CD4-positive, alpha-beta T cell treated with Interferon gamma for 1 hour (primary cell): ENCODE measurements around the gene PRKCB.
A peak's percentile ranks its signal among the peaks of the same experiment; 100 is the strongest.
"Not testable (repeated sequence)": the region's sequence is repeated elsewhere in the genome, so short reads cannot be mapped to it uniquely, and the experiment has no call there.

Source experiments
- DNase-seq: peaks from one replicate; pipeline ENCODE4 v3.0.0-alpha.2; 2020

PRKCB gene

DNA sequence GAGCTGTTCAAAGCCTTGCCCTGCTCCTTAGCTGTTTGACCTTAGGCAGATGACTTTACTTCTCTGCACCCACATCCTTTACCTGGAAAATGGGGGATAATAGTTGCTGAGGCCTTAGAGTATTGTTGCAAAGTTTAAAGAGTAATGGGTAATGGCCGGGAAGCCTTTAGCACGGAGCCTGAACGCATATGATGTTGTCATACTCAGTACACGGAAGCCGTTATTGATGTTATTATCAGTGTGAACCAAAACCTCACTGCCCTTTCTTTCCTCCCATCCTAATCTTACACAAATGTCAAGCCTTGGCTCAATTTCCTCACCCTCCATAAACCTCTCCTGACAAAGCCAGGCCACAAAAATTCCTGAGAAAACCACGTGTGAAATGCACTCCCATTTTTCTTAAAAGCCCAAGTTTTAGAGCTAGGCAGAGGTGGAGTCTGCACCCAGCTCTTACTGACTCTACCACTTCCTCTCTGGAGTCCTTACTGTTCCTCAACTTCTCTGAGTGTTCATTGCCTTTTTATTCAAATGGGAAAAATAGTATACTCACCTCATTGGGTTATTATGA is 353.1 kb downstream of the PRKCB start:
- DNase-seq: no peak

DNA sequence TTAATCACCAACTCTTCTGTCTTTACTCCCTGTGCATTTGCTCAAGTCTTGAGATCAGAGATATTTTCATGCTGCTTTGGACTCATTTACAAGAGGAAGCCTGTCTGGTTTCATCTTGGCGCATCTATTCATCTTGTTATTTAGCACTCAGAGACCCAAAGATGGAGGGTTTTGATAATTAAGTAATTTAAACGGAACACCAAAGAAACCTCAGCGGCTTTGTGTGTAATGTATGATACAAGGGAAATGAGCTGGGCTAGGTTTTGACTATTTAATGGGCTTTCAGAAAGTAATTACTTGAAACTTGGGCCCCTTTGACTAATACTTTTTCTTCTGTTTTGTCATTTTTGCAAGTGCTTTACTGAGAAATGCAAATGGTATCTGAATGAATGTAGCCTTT is 354.2 kb downstream of the PRKCB start:
- no peak for DNase-seq

DNA sequence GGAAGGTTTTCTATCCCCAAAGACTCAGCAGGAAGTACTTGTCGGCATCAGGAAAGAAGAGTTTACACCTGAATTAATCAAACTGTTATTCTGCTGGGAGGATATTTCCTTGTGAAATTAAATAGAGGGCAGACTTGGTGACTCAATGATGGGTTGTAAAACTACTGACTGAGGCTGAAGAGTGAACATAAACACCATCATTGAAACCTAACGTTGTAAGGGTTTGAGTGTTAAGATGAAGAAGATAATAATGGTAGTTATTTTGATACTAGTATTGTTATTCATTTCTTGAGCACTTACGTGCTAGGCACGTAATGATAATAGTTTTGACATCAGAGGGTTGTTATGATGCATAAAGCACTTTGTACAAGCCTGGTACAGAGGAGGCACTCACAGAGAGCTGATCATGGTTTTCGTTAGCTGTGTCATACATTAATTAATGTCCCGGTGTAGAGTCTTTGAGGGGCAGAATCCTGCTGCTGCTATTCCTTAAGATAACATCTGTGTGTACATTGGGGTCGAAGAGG is 356.2 kb downstream of the PRKCB start:
- DNase-seq: no peak

DNA sequence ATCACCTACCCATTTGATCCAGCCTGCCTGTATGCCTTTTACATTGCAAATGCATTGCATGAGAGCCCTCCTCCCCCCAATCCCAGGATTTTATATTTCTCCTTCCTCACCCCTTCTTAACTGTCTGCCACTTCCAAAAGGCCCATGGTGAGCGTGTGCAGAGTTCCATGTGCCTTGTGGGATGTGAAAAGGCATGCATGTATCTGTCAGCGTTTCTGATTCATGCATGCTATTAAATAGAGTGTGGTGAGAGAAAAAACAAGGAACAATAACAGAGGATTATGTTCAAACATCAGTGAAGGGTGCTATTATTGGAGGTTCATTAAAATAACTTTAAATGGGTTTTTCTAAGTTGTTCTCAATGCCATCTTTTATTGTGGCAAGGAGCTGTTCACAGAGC is 359.4 kb downstream of the PRKCB start:
- DNase-seq: no peak

DNA sequence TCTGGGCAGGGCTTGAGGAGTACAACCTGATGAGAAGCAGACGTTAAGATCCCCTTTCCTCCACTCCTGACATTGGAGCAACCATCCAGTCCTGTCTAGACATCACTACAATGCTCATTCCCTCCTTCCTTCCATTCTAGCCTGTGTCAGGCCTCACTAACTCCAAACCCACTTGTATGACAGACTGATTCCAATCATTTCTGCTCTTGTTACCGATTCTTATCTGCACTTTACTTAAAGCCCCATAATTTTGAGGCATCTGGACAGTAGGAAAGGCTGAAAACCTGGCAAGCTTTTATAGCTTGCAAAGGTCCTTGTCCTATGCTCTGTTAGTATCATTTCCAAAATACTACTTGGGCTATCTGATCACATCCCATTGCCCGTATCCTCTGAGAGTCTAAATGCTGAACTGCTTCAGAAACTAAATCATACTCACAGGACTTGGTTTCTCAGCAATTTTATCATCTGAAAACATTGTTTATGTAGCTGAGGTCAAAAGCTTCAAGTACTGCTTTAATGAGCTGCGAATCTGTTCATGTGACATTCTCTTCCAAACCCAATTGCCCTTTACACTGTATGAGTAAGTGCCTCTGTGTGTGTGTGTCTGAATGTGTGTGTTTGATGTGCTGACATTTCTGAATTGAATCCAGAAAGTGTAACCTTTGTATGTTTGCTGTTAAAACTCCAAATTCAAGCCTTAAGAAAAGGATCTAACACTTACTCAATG is 363.2 kb downstream of the PRKCB start:
- DNase-seq: no peak

DNA sequence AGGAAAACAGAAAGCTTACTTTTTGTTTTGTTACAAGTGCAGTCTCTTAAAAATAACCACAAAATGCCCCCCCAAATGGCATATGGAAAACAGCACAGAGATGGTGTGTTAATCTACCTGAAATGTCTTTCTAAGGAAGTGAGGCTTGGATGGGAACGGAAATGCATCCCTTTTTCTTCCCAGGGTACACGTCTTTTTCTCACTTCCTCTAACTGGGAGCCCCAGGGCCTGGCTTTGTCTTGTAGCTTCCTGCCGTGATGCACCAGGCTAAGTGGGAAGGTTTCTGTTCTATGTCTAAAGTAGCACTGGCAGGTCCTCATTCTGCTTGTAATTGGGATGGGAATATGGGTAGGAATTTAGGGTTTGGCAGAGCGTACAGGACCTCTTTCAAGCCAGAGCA is 367.9 kb downstream of the PRKCB start:
- no peak for DNase-seq

DNA sequence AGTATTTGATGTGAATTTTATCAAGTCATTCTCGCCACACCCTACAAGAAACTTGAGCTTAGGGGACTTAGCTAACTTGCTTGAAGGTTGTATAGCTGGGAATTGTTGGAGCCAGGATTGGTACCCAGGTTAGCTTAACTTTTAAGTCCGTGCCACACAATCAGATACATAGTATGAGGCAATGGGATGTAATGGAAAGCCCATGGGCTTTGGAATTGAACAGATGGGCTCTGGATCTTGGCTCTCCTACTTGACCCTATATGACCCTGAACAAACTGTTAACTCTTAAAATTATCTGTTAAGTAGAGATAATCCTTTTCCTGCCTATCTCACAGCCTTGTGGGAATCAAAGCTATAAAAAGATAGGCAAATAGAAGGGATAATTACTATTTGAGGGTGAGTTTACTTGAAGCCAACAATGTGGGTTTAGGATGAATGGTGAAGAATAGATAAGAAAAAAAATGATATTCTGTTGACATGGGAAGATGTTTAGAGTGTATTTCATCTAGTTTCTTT is 368.4 kb downstream of the PRKCB start:
- DNase-seq: no peak

DNA sequence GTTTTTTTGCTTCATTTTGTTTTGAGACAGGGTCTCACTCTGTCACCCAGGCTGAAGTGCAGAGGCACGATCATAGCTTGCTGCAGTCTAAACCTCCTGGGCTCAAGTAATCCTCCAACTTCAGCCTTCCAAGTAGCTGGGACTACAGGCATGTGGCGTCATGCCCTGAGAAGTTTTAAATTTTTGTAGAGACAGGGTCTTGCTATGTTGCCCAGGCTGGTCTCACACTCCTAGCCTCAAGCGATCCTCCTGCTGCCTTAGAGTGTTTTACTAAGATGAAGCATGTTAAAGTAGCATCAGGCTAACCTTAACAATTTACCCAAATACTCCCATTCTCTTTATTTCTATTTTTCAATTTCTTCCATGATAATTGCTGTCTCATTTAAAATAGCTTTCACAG is 371.1 kb downstream of the PRKCB start:
- no peak for DNase-seq

DNA sequence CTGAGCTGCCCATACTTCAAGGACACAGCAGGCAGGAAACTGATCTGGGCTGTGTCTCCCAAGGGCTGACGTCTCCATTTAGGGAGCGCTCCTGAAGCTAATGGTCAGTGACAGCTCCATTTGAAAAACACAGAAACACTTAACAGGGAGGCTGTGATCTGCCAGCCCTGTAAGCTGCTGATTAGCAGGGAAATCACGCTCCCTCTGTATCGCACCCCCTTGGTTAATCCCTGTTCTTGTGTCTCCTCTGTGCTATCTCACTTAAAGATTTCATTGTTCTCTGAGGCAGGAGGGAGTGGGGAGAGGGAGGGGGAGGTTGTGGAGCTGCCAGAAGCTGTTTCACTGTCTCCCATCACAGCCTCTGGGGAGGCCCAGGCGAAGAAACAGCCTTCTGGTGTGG is 372.9 kb downstream of the PRKCB start:
- no peak for DNase-seq

DNA sequence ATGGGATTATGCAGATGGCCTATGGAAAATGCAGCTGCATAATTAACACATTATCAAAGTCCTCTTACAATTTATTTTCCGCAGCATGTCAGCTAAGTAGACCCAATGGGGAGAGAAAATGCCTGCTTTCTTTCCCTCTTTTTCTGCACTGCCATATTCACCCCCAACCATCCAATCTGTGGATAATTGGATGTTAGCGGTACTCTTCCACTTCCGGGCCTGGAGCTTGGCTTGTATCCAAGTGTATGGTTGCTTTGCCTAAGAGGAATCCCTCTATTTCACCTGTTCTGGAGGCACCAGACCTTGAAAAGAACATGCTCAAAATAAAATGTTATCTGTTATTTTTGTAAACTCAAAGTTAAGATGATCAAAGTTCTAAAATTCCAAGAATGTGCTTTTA is 379.2 kb downstream of the PRKCB start:
- DNase-seq: no peak

DNA sequence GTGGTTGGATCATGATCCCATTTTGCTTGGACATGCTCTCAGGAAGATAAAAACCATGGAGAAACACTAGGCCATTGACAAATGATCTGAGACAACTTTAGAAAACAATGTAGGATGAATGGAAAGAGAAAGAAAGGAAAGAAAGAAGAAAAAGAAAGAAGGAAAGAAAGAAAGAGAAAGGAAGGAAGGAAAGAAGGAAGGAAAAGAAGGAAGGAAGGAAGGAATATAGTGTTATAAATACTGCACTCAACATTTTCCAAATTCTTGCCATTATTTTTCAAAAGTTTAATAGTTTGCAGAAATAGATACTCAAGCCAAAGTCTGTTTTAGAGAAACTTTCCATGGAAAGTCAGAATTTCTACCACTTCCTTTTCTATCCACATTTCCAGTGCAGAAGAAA is 381.2 kb downstream of the PRKCB start:
- DNase-seq: no peak

DNA sequence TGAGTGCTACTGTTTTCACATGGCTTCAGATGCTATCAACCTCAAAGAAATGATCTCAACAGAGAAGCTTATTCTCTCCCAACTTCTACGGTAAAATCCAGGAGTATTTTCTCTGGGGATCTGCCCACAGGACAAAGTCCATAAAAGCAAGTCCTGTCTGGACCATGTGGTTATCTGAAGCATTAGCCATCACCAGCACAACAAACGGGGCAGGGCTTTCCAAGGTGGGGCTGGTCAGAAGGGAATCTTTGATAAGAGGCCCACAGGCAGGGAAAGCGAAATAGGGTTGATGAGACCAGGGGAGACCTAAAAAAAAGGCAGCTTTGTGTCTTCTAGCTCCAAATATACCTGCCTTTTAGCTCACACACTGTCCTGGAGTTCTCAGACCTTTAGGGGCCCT is 381.7 kb downstream of the PRKCB start:
- DNase-seq: no peak

DNA sequence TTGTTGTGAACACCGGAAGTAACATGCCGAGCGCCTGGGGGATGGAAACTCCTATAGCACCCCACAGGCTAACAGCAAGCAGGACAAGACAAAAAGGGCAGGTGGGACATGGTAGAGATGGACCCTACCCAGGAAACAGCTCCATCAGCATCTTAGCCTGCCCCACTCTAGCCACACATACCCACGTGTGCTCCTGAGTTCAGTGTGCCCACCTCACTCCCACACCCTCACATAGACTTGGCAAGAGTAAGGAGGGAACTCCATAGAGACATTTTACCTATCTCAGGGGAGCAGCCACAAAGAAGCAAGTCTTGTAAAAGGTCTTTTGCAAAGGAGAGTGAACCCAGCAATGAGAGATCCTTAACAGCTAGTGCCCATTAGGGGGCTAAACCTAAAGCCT is 382.5 kb downstream of the PRKCB start:
- DNase-seq: no peak

DNA sequence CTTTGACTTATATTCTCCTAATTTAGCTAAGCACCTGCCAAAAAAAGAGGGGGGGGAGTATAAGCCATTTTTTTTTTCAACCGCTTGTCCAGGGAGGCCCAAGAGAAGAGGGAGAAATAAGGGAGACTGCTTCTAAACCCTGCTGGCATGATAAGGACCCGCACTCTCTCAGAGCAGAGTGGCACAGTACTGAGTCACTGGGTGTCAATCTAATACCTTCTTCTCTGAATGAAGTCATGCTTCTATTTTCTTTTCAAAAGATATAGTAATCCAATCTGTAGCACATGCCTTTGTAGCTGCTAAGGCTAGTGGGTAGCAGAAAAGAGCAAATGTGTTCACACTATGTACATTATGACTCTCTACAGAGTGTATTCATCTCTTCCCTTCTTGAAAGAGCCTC is 385.4 kb downstream of the PRKCB start:
- DNase-seq: no peak

DNA sequence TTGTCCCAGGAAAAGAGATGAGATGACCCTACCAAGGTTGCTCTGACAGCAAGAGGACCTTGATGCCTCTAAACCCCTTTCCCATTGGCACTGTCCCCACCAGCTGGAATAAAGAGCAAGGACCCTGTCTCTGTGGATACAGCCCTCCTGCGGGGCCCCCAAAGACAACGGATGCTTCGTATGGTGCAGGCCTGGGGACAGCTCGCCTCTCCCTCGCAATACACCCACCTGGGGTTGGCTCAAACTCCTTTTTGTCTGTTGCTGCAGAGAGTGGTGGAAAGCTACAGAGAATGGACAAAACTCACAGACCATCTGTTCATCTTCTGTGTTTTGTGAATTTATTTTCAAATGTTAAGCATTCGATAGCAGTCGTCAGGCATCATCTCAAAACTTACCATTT is 392.7 kb downstream of the PRKCB start:
- DNase-seq: no peak

DNA sequence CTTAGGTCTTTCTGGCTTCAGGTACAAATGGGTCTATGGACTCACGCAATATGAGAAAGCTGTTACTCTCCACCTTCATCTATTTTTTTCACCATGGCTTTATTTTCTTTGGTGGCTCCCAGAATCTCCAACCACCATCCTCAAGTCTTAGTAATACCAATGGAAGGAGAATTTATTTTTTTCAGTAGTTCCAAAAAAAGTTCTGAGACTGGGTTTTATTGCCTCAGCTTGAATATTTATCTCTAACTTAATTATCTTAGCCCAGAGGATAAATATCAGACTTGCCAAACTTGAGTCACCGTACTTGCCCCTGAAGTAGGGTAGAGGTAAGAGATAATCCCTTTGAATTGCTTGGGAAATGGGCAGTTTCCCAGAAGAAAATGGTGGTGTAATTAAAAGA is 397.2 kb downstream of the PRKCB start:
- no peak for DNase-seq

DNA sequence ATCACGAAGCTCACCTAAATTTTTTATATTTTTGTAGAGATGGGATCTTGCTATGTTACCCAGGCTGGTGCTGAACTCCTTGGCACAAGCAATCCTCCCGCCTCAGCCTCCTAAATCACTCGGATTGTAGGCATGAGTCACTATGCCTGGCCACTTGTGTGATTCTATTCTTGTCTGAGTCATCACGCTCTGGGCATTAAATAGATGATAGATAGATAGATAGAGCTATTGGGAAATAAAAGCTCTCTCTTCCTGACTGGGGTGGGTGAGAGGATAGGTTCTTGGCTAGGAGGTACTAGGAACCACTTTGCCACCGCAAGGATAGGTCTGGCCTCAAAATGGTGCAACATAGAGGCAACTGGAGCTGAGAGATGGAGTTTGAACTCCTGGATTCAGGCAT is 399.0 kb downstream of the PRKCB start:
- no peak for DNase-seq

DNA sequence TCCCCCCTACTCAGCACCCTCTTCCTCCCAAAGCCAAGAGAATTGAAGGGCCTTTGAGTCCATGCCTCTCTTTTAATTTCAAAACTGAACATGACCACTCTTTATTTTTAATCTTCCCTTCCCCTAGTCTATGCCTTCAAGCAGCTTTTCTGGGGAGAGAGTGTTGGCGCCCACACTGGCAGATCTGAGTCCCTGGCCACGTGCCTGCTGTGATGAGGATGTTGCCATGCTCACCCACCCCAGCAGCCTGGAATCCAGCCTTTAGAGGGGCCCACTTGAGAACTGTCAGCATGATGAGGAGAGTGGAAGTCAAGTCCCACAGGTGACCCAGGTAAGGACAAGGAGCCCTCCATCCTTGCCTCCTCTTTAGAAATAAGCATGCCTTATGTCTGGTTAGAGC is 400.0 kb downstream of the PRKCB start:
- DNase-seq: no peak

DNA sequence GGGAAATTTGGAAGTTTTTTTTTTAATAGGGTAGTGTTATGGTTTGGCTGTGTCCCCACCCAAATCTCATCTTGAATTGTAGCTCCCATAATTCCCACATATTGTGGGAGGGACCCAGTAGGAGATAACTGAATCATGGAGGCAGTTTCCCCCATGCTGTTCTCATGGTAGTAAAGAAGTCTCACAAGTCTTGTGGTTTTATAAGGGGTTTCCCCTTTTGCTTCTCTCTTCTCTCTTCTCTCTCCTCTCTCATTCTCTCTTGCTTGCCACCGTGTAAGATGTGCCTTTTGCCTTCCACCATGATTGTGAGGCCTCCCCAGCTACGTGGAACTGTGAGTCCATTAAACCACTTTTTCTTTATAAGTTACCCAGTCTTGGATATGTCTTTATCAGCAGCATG is 403.1 kb downstream of the PRKCB start:
- not testable (repeated sequence) for DNase-seq

DNA sequence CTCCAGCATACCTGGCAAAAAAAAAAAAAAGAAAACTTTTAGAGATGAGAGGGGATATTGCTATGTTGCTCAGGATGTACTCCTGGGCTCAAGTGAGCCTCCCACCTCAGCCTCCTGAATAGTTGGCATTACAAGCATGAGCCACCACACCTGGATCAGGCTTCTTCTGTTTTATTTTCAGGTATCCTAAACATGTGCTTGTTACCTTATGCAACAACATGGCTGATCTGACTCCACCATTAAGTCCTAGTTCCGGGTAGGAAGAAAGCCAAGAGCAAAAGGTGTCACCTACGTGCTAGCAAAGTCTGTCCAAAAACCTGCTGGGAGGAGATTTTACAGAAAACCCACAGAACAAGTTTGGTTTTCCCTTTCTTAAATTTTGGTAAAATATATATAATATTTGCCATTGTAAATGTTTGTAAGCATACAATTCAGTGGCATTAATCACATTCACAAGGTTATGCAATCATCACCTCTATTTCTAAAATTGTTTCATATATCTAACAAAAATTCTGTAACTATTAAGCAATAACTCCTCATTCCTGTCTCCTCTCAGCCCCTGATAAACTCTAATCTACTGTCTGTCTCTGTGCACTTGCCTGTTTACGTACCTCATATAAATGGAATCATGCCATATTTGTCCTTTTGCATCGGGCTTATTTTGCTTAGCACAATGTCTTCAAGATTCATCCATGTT is 411.3 kb downstream of the PRKCB start:
- DNase-seq: no peak

DNA sequence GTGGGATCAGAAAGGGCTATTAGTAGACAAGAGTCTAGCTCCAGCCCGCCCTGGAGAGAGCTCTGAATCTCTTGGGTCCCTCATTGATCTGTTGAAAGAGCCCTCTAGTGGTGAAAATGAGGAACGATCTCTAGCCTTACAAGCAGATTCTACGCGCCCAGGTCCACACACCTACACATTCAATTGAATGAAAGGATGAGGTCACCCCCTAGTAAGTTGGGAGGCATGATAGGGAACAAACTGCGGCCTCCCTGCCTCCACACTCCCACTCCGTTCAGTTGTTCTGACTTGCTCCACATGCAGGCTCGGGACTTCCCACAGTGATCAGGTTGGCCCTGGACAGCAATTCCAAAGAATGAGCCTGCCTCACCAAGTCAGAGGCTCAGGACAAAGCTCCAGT is 417.4 kb downstream of the PRKCB start:
- peak; percentile 4 for DNase-seq

DNA sequence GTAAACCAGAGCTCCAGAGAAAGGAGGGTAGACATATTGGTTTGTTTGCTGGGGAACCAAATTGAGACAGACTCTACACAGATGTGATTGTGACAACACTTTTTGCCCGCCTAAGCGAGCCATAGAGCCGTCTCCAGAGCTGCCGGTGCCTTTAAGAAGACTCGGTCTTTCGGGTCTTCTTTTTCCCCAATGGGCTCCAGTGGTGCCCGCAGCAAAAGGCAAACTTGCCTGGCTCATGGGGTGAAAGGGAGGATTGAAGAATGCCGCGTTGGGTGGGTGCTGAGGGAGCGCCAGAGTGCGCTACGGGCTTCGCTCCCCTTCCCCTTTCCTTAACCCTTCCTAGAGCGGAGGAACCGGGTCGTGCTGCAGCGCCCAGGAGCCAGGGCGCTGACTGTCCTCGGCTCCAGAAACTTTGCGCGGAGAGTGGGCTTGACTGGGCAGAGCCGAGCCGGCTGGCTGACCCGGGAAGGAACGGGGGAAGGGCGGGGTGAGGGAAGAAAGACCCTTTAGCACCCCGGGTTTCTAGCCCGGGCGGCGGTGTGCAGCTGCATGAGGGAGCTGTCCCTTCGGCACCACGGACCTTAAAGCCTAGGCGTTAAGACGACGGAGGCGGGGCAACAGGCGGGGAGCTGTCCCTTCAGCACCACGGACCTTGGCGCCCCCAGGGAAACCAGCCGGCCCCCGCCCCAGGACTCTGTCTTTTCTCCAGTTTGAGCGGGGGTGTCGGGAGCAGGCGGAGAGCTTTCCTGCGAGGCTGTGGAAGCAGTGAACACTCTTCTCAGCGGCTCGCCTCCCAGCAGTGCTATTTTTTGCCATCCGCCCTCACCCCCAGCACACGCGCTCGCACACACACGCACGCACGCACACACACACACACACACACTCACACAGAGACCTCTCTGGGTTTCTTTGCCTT is 419.9 kb downstream of the PRKCB start, which contains the start of gene CACNG3:
TSS of gene CACNG3 (plus strand) at position 880 of the 916 bp plus-strand sequence. CDS start 420 bp downstream, outside the sequence.
- peak; percentile 18 for DNase-seq

DNA sequence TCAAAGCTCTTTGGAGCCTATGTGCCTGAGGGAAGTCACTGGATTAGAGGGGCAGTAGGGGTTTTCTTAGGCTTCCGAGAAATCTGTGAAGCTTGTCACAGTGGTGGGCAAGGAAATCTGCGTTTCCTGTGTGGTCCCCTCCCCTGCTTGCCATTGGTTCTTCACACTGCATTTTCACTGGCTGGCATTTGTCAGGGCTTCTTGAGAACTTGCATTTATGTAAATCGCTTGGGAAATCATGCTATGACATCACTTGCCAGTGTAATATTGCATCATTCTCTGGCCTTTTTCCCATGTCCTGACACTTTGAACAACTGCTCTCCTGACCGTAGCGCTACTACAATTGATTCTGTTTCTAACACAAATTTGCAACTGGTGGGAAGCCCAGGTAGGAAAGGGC is 422.2 kb downstream of the PRKCB start:
- DNase-seq: no peak
